ENCODE data around the gene TIMP1. TPM values are rescaled to one million over a fixed set of nuclear protein-coding genes. Genes with fewer than 3 reads are reported as not detected.

Gene TIMP1
- total and polyA plus RNA-seq, 10 of the 15 experiments (the other 5 are each of a cell fraction or from before 2014, with no cell fraction given) = 101 to 341 (median 134) TPM

DNA sequence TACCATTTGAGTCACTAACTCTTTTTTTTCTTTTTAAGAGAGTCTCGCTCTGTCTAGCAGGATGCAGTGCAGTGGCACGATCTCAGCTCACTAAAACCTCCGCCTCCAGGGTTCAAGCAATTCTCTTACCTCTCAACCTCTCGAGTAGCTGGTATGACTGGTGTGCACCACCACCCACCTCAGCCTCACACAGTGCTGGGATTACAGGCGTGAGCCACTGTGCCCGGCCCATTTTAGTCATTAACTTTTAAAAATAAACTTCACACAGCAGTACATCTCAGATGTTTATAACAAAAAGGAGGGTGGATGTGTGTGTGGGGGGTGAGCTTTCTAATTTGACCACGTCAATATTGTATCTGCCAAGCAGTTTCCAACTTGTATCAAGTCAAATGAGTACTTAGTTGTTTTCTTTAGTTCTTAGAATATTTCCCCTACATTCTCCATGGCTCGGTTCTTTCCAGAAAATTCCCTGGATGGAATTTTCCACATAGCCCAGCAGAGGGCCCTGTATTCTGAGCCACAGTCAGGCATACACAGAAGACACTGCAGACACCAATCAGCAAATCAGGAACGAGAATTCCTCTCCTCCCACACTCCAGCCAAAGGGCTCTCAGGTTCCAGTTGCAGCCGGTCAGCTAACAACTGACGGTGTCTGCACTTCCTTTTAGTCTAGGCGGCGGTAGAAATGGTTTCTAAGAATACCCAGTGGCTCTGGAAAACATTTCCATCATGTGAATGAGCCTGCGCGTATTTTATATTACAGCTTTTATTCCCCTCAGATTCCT is 41.3 kb upstream of the TIMP1 start (continued):
- TF ChIP-seq, protein P1, sequence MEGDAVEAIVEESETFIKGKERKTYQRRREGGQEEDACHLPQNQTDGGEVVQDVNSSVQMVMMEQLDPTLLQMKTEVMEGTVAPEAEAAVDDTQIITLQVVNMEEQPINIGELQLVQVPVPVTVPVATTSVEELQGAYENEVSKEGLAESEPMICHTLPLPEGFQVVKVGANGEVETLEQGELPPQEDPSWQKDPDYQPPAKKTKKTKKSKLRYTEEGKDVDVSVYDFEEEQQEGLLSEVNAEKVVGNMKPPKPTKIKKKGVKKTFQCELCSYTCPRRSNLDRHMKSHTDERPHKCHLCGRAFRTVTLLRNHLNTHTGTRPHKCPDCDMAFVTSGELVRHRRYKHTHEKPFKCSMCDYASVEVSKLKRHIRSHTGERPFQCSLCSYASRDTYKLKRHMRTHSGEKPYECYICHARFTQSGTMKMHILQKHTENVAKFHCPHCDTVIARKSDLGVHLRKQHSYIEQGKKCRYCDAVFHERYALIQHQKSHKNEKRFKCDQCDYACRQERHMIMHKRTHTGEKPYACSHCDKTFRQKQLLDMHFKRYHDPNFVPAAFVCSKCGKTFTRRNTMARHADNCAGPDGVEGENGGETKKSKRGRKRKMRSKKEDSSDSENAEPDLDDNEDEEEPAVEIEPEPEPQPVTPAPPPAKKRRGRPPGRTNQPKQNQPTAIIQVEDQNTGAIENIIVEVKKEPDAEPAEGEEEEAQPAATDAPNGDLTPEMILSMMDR (IDR thresholded peaks at IDR 0.05 in 2 of 3, conservative IDR thresholded peaks at IDR 0.05 in 1 of 3; ENCODE audit: control insufficient read depth in 2 of 3, extremely low read depth in 1 of 3, insufficient read depth in 1 of 3, low read depth in 3 of 3, low read length in 3 of 3) = peak in 2 of 3 experiments; percentile 24 to 40; a peak in 3 of 6 replicates
- no peak for TF ChIP-seq SUPT20H (IDR thresholded peaks at IDR 0.05; ENCODE audit: borderline replicate concordance, control insufficient read depth, low read depth, low read length)
- no peak for TF ChIP-seq ZZZ3 (IDR thresholded peaks at IDR 0.05; ENCODE audit: control insufficient read depth, insufficient read length, low read depth)
- no peak for TF ChIP-seq MTA2 (IDR thresholded peaks at IDR 0.05; ENCODE audit: low read depth)
- TF ChIP-seq FOS (IDR thresholded peaks at IDR 0.05; ENCODE audit: borderline replicate concordance, extremely low read depth, insufficient read length) = no peak
- TF ChIP-seq HDGF (IDR thresholded peaks at IDR 0.05) = no peak
- no peak for TF ChIP-seq MEF2A (IDR thresholded peaks at IDR 0.05; ENCODE audit: insufficient read depth, low read depth, low read length)
- no peak for TF ChIP-seq GABPA (IDR thresholded peaks at IDR 0.05; ENCODE audit: low read depth)
- no peak for TF ChIP-seq CHD2 (IDR thresholded peaks at IDR 0.05; ENCODE audit: borderline replicate concordance, low read depth, low read length)
- TF ChIP-seq, protein P2, sequence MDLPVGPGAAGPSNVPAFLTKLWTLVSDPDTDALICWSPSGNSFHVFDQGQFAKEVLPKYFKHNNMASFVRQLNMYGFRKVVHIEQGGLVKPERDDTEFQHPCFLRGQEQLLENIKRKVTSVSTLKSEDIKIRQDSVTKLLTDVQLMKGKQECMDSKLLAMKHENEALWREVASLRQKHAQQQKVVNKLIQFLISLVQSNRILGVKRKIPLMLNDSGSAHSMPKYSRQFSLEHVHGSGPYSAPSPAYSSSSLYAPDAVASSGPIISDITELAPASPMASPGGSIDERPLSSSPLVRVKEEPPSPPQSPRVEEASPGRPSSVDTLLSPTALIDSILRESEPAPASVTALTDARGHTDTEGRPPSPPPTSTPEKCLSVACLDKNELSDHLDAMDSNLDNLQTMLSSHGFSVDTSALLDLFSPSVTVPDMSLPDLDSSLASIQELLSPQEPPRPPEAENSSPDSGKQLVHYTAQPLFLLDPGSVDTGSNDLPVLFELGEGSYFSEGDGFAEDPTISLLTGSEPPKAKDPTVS (IDR thresholded peaks at IDR 0.05; ENCODE audit: low read depth, low read length) = peak; percentile 84
- TF ChIP-seq CBFB (IDR thresholded peaks at IDR 0.05; ENCODE audit: low read depth) = no peak
- no peak for TF ChIP-seq NFYB (IDR thresholded peaks at IDR 0.05; ENCODE audit: insufficient read depth, low read depth, low read length)
- no peak for TF ChIP-seq POLR2AphosphoS5 (IDR thresholded peaks at IDR 0.05; ENCODE audit: low read length)
- no peak for TF ChIP-seq E4F1 (IDR thresholded peaks at IDR 0.05; ENCODE audit: borderline replicate concordance, partially characterized antibody)
- TF ChIP-seq PAX5 (IDR thresholded peaks at IDR 0.05; ENCODE audit: borderline replicate concordance, low read depth, low read length) = no peak
- no peak for TF ChIP-seq ZBTB33 (IDR thresholded peaks at IDR 0.05)
- TF ChIP-seq YBX1 (IDR thresholded peaks at IDR 0.05) = no peak
- TF ChIP-seq ZBED1 (IDR thresholded peaks at IDR 0.05; ENCODE audit: borderline replicate concordance) = no peak
- TF ChIP-seq KDM1A (IDR thresholded peaks at IDR 0.05; ENCODE audit: borderline replicate concordance) = no peak
- no peak for TF ChIP-seq KLF5 (IDR thresholded peaks at IDR 0.05; ENCODE audit: partially characterized antibody)
- no peak for TF ChIP-seq USF1 (IDR thresholded peaks at IDR 0.05; ENCODE audit: borderline replicate concordance, extremely low read length, insufficient read depth, low read depth, low read length)

All from GM12878 (cell line).